Measurements from ENCODE around the gene XBP1.
A peak's percentile ranks its signal among the peaks of the same experiment; 100 is the strongest.

- no peak for TF ChIP-seq CTCF (IDR thresholded peaks at IDR 0.05)
- TF ChIP-seq POLR2A (IDR thresholded peaks at IDR 0.05), result no peak
- peak in 1 of 3 donors; percentile 12 for TF ChIP-seq POLR2AphosphoS5 (IDR thresholded peaks at IDR 0.05)
Measured at GRCh38 chr22:28783786-28784671, 16.3 kb downstream of the XBP1 start.
